Right atrium auricular region (tissue), 2 donors: ENCODE results near the gene HBG2. TPM values are rescaled to one million over a fixed set of nuclear protein-coding genes. Genes with fewer than 3 reads are reported as not detected.

Experiments
- DNase-seq: peaks from one replicate; pipeline ENCODE4 v3.0.0-alpha.2; 2019; ENCODE audit warnings: low spot score
- H3K27ac ChIP-seq, 2 donors: fragments of 200-600 bp; sonication (generic); 1 replicate in 1 of 2; 2 replicates in 1 of 2; pipeline ENCODE4 v1.5.1; 2016 to 2019
- H3K27me3 ChIP-seq, 2 donors: fragments of 200-600 bp; sonication (generic); one replicate each; pipeline versions ENCODE4 v1.5.1 to v1.6.0; 2017 to 2019
- H3K36me3 ChIP-seq: fragments of 200-600 bp; sonication (generic); one replicate; pipeline ENCODE4 v1.5.1; 2016
- H3K4me1 ChIP-seq, 2 donors: fragments of 200-600 bp; sonication (generic); one replicate each; pipeline versions ENCODE4 v1.5.1 to v1.6.0; 2017 to 2019
- H3K4me3 ChIP-seq, 2 donors: fragments of 200-600 bp; sonication (generic); 1 replicate in 1 of 2; 2 replicates in 1 of 2; pipeline ENCODE4 v1.5.1; 2017 to 2019; ENCODE audit warnings: mild to moderate bottlenecking in 1 of 2, moderate library complexity in 1 of 2
- H3K9me3 ChIP-seq, 2 donors: fragments of 200-600 bp; sonication (generic); one replicate each; pipeline ENCODE4 v1.5.1; 2019
- CTCF ChIP-seq, 2 donors: fragments of 200-600 bp; sonication (generic); IDR thresholded peaks; one replicate each; pipeline ENCODE4 v1.5.1; 2019; ENCODE audit warnings: antibody characterized with exemption in 2 of 2
- total RNA-seq, 2 donors: library from RNA; depleted of rRNA; stranded (reverse); fragments of >200 nt; gene quantifications; one replicate each; pipeline ENCODE4 v1.1.0, GENCODE V29; 2016

HBG2 gene
- total RNA-seq, 2 donors from 2014 or later = 0.90 TPM; not detected in 1

GRCh38 chr11:5203366-5203765 is 51.2 kb downstream of the HBG2 start:
- H3K27ac ChIP-seq = no peak overlapping the region
- no peak for TF ChIP-seq CTCF (IDR thresholded peaks at IDR 0.05)
- no peaks in the 10 kb centered on the region for H3K27me3 ChIP-seq
- no peak overlapping the region for H3K4me3 ChIP-seq
- no peaks in the 10 kb centered on the region for H3K36me3 ChIP-seq
- H3K9me3 ChIP-seq = no peaks in the 10 kb centered on the region
- no peaks in the 10 kb centered on the region for H3K4me1 ChIP-seq
- no peak for DNase-seq

Other genes with a start within 250 kb of the HBG2 start
- gene OR52J3, start 208.3 kb downstream of the HBG2 start, total RNA-seq = not detected
- gene OR52E2, start 195.2 kb downstream of the HBG2 start, total RNA-seq = not detected
- not detected for gene OR52E1, start 185.2 kb downstream of the HBG2 start, total RNA-seq
- not detected for gene OR52A5, start 116.4 kb downstream of the HBG2 start, total RNA-seq
- gene OR52A1, start 100.0 kb downstream of the HBG2 start, total RNA-seq = not detected
- not detected for gene OR51V1, start 54.1 kb downstream of the HBG2 start, total RNA-seq
- 1,000 to 10,000 TPM; 1,514 to 1,650 TPM for gene HBB, start 27.7 kb downstream of the HBG2 start, total RNA-seq
- 1 to 10 TPM; 2.1 to 2.4 TPM for gene HBD, start 20.3 kb downstream of the HBG2 start, total RNA-seq
- gene HBG1, start 4.9 kb downstream of the HBG2 start, total RNA-seq = not detected
- gene HBE1, start 15.2 kb upstream of the HBG2 start, total RNA-seq = not detected
- gene OR51B4, start 47.2 kb upstream of the HBG2 start, total RNA-seq = not detected
- not detected for gene OR51B2, start 69.5 kb upstream of the HBG2 start, total RNA-seq
- gene OR51B5, start 88.7 kb upstream of the HBG2 start, total RNA-seq = not detected
- not detected for gene OR51B6, start 96.7 kb upstream of the HBG2 start, total RNA-seq
- not detected for gene OR51M1, start 129.0 kb upstream of the HBG2 start, total RNA-seq
- not detected for gene OR51Q1, start 167.3 kb upstream of the HBG2 start, total RNA-seq
- not detected for gene OR51I1, start 186.7 kb upstream of the HBG2 start, total RNA-seq
- not detected for gene OR51I2, start 194.5 kb upstream of the HBG2 start, total RNA-seq
- not detected for gene OR52D1, start 233.9 kb upstream of the HBG2 start, total RNA-seq